Body of pancreas (tissue), 4 donors: ENCODE measurements around the gene CSNK1A1.

Experiments used
- POLR2A ChIP-seq, 3 donors: fragments of 450-650 bp; IDR thresholded peaks; one replicate each; pipeline ENCODE4 v1.6.1; 2016; ENCODE audit warnings: antibody characterized with exemption in 3 of 3, mild to moderate bottlenecking in 2 of 3
- TF ChIP-seq, protein P1 (sequence below), 7 experiments: fragments of 450-650 bp in 4 of 7; fragments of 200-600 bp in 3 of 7; sonication (generic) in 3 of 7; IDR thresholded peaks; one replicate each; pipeline ENCODE4 v1.5.1; 2016 to 2019; ENCODE audit warnings: antibody characterized with exemption in 7 of 7

DNA sequence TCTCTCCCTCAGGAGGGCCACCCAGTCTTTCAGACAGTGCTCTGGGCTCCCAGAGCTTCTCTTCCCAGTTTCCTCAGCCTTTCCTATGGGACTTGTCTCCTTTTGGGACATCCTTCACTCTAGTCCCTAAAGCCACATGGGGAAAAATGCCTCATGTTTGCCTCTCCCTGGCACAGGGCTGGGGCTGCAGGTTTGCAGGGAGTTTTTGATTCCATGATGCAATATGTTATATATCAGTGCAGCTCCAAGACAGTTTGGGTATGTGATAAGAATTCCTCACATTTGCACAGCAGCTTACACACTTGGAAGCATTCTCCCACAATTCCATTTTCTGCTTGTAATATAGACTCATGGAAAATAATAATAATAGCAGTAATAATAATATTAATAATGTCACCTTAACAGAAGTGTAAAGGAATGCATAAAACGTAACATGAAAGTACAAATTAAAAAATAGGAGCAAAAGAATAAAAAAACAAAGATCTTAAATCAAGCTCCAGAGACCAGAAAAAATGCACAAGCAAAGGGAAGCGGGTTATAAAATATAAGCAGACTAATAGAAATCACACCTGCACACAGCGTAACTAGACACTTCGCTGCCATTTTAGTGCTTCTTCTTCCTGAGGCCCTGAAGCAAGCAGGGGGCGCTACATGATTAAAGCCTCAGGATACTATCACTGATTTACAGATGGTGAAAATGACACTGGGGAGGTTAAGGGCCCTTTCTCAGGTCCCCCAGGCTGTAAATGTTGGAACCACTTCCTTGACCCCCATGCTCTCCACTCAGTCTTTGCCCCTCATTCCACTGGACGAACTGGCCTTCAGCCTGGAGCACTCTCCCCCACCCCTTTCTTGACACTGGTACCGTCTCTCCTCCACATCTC is 102.2 kb downstream of the CSNK1A1 start:
- TF ChIP-seq, protein P1, sequence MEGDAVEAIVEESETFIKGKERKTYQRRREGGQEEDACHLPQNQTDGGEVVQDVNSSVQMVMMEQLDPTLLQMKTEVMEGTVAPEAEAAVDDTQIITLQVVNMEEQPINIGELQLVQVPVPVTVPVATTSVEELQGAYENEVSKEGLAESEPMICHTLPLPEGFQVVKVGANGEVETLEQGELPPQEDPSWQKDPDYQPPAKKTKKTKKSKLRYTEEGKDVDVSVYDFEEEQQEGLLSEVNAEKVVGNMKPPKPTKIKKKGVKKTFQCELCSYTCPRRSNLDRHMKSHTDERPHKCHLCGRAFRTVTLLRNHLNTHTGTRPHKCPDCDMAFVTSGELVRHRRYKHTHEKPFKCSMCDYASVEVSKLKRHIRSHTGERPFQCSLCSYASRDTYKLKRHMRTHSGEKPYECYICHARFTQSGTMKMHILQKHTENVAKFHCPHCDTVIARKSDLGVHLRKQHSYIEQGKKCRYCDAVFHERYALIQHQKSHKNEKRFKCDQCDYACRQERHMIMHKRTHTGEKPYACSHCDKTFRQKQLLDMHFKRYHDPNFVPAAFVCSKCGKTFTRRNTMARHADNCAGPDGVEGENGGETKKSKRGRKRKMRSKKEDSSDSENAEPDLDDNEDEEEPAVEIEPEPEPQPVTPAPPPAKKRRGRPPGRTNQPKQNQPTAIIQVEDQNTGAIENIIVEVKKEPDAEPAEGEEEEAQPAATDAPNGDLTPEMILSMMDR (IDR thresholded peaks at IDR 0.05), result peak in 3 of 7 experiments; percentile 23 to 37 (median 34)
- no peak for TF ChIP-seq POLR2A (IDR thresholded peaks at IDR 0.05)
